ENCODE results near the gene ZMAT2.
"Not testable (repeated sequence)": the region's sequence is repeated elsewhere in the genome, so short reads cannot be mapped to it uniquely, and the experiment has no call there.

The ZMAT2 gene

GRCh38 chr5:140690376-140690932 is 9.8 kb upstream of the ZMAT2 start:
- TF ChIP-seq CTCF (conservative IDR thresholded peaks at IDR 0.05; ENCODE audit: low read depth, low read length) = no peak
- no peak for DNase-seq (ENCODE audit: low read depth)
- peak overlapping the region; percentile 93 for H3K4me3 ChIP-seq (ENCODE audit: low read depth, low read length)

GRCh38 chr5:140690941-140691924 is 9.0 kb upstream of the ZMAT2 start, which contains the start of the genes HARS1 and HARS2:
HARS1 (minus strand) TSS chr5:140691370; CDS start chr5:140691304, 66 bp downstream.
HARS2 (plus strand) TSS chr5:140691455; CDS start chr5:140691649, 194 bp downstream.
- peak within 1 kb of the TSS; percentile 93 for H3K4me3 ChIP-seq (ENCODE audit: low read depth, low read length)
- TF ChIP-seq CTCF (conservative IDR thresholded peaks at IDR 0.05; ENCODE audit: low read depth, low read length) = no peak
- peak; percentile 94 for DNase-seq (ENCODE audit: low read depth)

- no peak overlapping the region for H3K4me3 ChIP-seq (ENCODE audit: low read depth, low read length)
- no peak for TF ChIP-seq CTCF (conservative IDR thresholded peaks at IDR 0.05; ENCODE audit: low read depth, low read length)
- peak; percentile 68 for DNase-seq (ENCODE audit: low read depth)
Observed at GRCh38 chr5:140694276-140694675, 6.0 kb upstream of the ZMAT2 start.

GRCh38 chr5:140696891-140697492 is 3.3 kb upstream of the ZMAT2 start:
- DNase-seq (ENCODE audit: low read depth) = no peak
- no peak overlapping the region for H3K4me3 ChIP-seq (ENCODE audit: low read depth, low read length)
- no peak for TF ChIP-seq CTCF (conservative IDR thresholded peaks at IDR 0.05; ENCODE audit: low read depth, low read length)

- no peak for DNase-seq (ENCODE audit: low read depth)
- TF ChIP-seq CTCF (conservative IDR thresholded peaks at IDR 0.05; ENCODE audit: low read depth, low read length) = no peak
- H3K4me3 ChIP-seq (ENCODE audit: low read depth, low read length) = no peak overlapping the region
Observed at GRCh38 chr5:140707812-140708211, 7.6 kb downstream of the ZMAT2 start.

GRCh38 chr5:140708787-140709186 is 8.5 kb downstream of the ZMAT2 start:
- H3K4me3 ChIP-seq (ENCODE audit: low read depth, low read length); DNase-seq (ENCODE audit: low read depth): not testable (repeated sequence)

- peak overlapping the region; percentile 65 for H3K4me3 ChIP-seq (ENCODE audit: low read depth, low read length)
- no peak for TF ChIP-seq CTCF (conservative IDR thresholded peaks at IDR 0.05; ENCODE audit: low read depth, low read length)
- DNase-seq (ENCODE audit: low read depth) = peak; percentile 99
Observed at GRCh38 chr5:140710899-140711552, 10.8 kb downstream of the ZMAT2 start.

All from choroid plexus epithelial cell (primary cell).